Neural progenitor cell (in vitro differentiated cells): Measurements from ENCODE around the gene MPND. TPM values are rescaled to one million over a fixed set of nuclear protein-coding genes. Genes with fewer than 3 reads are reported as not detected.
A peak's percentile ranks its signal among the peaks of the same experiment; 100 is the strongest.

Experiments used
- DNase-seq: peaks from one replicate; pipeline ENCODE4 v3.0.0-alpha.2; 2016; ENCODE audit warnings: low spot score
- H2AFZ ChIP-seq: fragments of 200-600 bp; sonication (generic); replicated peaks from 2 replicates; pipeline ENCODE4 v1.6.1; 2016; ENCODE audit warnings: antibody characterized with exemption
- H3F3A ChIP-seq: fragments of 200-600 bp; sonication (generic); 2 replicates; pipeline ENCODE4 v1.6.1; 2016; ENCODE audit warnings: antibody characterized with exemption, low read depth
- H3K27ac ChIP-seq: fragments of 200-600 bp; sonication (generic); 2 replicates; pipeline ENCODE4 v1.5.1; 2016; ENCODE audit warnings: mild to moderate bottlenecking
- H3K27me3 ChIP-seq: fragments of 200-600 bp; sonication (generic); 2 replicates; pipeline ENCODE4 v1.6.1; 2016; ENCODE audit warnings: mild to moderate bottlenecking, moderate library complexity
- H3K36me3 ChIP-seq: fragments of 200-600 bp; sonication (generic); 2 replicates; pipeline ENCODE4 v1.5.1; 2016
- H3K4me1 ChIP-seq: fragments of 200-600 bp; sonication (generic); 2 replicates; pipeline ENCODE4 v1.6.1; 2016; ENCODE audit warnings: mixed run types
- H3K4me2 ChIP-seq: fragments of 200-600 bp; sonication (generic); 2 replicates; pipeline ENCODE4 v1.6.1; 2016
- H3K4me3 ChIP-seq: fragments of 200-600 bp; sonication (generic); 2 replicates; pipeline ENCODE4 v1.5.1; 2016
- H3K79me2 ChIP-seq: fragments of 200-600 bp; sonication (generic); 2 replicates; pipeline ENCODE4 v1.6.1; 2016; ENCODE audit warnings: low read depth
- H3K9ac ChIP-seq: fragments of 200-600 bp; sonication (generic); 2 replicates; pipeline ENCODE4 v1.6.1; 2016
- H3K9me3 ChIP-seq: fragments of 200-600 bp; sonication (generic); 2 replicates; pipeline ENCODE4 v1.5.1; 2016; ENCODE audit warnings: low read depth
- H4K20me1 ChIP-seq: fragments of 200-600 bp; sonication (generic); 2 replicates; pipeline ENCODE4 v1.6.1; 2016; ENCODE audit warnings: low read depth
- H3K27ac Mint-ChIP-seq: 3 replicates; pipeline ENCODE4 v1.8.0; 2021; ENCODE audit warnings: mixed read lengths
- H3K27me3 Mint-ChIP-seq: 2 replicates; pipeline ENCODE4 v1.8.0; 2022; ENCODE audit warnings: low read depth, mild to moderate bottlenecking, inconsistent platforms, moderate library complexity, mixed read lengths; ENCODE audit not compliant: insufficient read depth
- H3K36me3 Mint-ChIP-seq: 3 replicates; pipeline ENCODE4 v1.8.0; 2021; ENCODE audit warnings: mixed read lengths
- H3K4me1 Mint-ChIP-seq: 3 replicates; pipeline ENCODE4 v1.8.0; 2021; ENCODE audit warnings: mixed read lengths
- H3K4me3 Mint-ChIP-seq: 3 replicates; pipeline ENCODE4 v1.8.0; 2021; ENCODE audit warnings: mild to moderate bottlenecking, moderate library complexity, mixed read lengths
- H3K9me3 Mint-ChIP-seq: 3 replicates; pipeline ENCODE4 v1.8.0; 2020; ENCODE audit warnings: mixed read lengths
- EZH2 ChIP-seq: fragments of 200-600 bp; sonication (generic); IDR thresholded peaks from 2 replicates; pipeline ENCODE4 v1.6.1; 2017; ENCODE audit warnings: antibody characterized with exemption, mild to moderate bottlenecking, moderate library complexity
- EZH2phosphoT487 ChIP-seq: fragments of 200-600 bp; sonication (generic); IDR thresholded peaks from 2 replicates; pipeline ENCODE4 v1.6.1; 2017; ENCODE audit warnings: antibody characterized with exemption
- total RNA-seq: library from RNA; depleted of rRNA; stranded (reverse); fragments of >200 nt; gene quantifications from 2 replicates; pipeline ENCODE4 v1.2.3, GENCODE V29; 2015; ENCODE audit warnings: low replicate concordance
- TF ChIP-seq, protein P1 (sequence below): fragments of 200-600 bp; sonication (generic); IDR thresholded peaks from 2 replicates; pipeline ENCODE4 v1.5.1; 2017; ENCODE audit warnings: antibody characterized with exemption, mild to moderate bottlenecking

MPND gene
- total RNA-seq, 1 donor from 2014 or later, result 10.6 TPM

DNA sequence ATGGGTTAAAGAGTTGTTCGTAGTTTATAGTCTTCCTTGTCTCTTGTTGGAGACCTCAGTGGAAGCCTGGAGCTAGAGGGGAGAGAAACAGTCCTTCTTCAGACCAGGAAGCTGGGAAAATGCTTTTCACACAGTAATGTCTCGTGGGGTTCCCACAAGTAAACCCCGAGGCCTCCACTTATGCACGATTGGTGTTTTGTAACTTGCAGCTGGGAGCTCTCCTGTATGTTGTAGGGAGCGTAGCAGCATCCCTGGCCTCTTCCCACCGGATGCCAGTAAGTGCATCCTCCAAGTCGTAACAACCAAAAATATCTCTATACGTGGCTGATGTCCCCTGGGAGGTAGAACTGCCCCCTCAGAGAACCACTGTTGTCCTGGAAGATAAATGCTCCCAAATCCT, 62.6 kb downstream of the MPND start:
- H3K27me3 ChIP-seq, result no peaks in the 10 kb centered on the region
- peaks cover 35% of the 10 kb centered on the region for H3K4me1 Mint-ChIP-seq
- H3K79me2 ChIP-seq, result peaks cover 85% of the 10 kb centered on the region
- no peak overlapping the region for H3K27ac Mint-ChIP-seq
- peaks cover 79% of the 10 kb centered on the region for H4K20me1 ChIP-seq
- no peak overlapping the region for H3K4me3 ChIP-seq
- H3K4me1 ChIP-seq, result peaks cover 29% of the 10 kb centered on the region
- no peak for TF ChIP-seq EZH2phosphoT487
- no peak for TF ChIP-seq EZH2
- TF ChIP-seq, protein P1, sequence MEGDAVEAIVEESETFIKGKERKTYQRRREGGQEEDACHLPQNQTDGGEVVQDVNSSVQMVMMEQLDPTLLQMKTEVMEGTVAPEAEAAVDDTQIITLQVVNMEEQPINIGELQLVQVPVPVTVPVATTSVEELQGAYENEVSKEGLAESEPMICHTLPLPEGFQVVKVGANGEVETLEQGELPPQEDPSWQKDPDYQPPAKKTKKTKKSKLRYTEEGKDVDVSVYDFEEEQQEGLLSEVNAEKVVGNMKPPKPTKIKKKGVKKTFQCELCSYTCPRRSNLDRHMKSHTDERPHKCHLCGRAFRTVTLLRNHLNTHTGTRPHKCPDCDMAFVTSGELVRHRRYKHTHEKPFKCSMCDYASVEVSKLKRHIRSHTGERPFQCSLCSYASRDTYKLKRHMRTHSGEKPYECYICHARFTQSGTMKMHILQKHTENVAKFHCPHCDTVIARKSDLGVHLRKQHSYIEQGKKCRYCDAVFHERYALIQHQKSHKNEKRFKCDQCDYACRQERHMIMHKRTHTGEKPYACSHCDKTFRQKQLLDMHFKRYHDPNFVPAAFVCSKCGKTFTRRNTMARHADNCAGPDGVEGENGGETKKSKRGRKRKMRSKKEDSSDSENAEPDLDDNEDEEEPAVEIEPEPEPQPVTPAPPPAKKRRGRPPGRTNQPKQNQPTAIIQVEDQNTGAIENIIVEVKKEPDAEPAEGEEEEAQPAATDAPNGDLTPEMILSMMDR, result no peak
- H3K9me3 Mint-ChIP-seq, result no peaks in the 10 kb centered on the region
- H3K9ac ChIP-seq, result no peak overlapping the region
- H2AFZ ChIP-seq, result no peak overlapping the region
- DNase-seq, result no peak
- peaks cover 32% of the 10 kb centered on the region for H3K36me3 Mint-ChIP-seq
- peak overlapping the region; percentile 31 for H3K4me3 Mint-ChIP-seq
- peaks cover 2% of the 10 kb centered on the region for H3K27me3 Mint-ChIP-seq
- H3K4me2 ChIP-seq, result no peak overlapping the region
- H3K9me3 ChIP-seq, result no peaks in the 10 kb centered on the region
- H3K36me3 ChIP-seq, result no peaks in the 10 kb centered on the region
- peaks cover 54% of the 10 kb centered on the region for H3F3A ChIP-seq
- H3K27ac ChIP-seq, result no peak overlapping the region

DNA sequence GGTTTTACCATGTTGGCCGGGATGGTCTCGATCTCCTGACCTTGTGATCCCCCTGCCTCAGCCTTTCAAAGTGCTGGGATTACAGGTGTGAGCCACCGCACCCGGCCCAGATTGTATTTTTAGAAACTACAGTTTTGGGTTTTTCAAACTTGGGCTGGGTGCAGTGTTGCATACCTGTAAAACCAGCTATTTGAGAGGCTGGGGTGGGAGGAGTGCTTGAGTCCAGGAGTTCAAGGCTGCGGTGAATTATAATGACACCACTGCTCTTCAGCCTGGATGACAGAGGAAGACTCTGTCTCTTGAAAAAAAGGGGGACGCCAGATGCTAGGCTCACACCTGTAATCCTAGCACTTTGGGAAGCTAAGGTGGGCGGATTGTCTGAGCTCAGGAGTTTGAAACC, 63.3 kb downstream of the MPND start:
- H3K4me1 Mint-ChIP-seq, result peaks cover 34% of the 10 kb centered on the region
- peaks cover 2% of the 10 kb centered on the region for H3K27me3 Mint-ChIP-seq

DNA sequence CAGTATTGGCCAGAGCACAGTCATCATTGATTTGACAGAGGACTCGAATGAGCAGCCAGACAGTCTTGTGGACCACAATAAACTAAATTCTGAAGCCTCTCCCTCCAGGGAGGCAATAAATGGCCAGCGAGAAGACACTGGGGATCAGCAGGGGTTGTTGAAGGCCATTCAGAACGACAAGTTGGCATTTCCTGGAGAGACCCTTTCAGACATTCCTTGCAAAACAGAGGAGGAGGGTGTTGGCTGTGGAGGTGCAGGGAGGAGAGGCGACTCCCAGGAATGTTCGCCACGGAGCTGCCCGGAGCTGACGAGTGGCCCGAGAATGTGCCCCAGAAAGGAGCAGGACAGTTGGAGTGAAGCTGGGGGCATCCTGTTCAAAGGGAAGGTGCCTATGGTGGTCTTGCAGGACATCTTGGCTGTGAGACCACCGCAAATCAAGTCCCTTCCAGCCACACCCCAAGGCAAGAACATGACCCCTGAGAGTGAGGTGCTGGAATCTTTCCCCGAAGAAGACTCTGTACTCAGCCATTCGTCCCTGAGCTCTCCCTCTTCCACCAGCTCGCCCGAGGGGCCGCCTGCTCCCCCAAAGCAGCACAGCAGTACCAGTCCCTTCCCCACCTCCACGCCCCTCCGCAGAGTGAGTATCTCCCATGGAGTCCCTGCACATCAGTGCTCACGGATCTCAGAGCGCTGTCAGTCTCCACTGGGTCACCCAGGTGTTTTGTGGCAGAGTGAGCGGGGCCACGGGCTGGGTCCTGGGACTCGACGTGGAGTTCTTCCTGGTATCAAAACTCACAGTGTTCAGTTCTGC, 66.0 kb downstream of the MPND start:
- Histone ChIP-seq H2AFZ (no peak overlapping the region), H3F3A (peaks cover 68% of the 10 kb centered on the region), H4K20me1 (peaks cover 93% of the 10 kb centered on the region), H3K4me1 (peaks cover 25% of the 10 kb centered on the region), H3K27ac (no peak overlapping the region), H3K9me3 (no peaks in the 10 kb centered on the region), H3K27me3 (no peaks in the 10 kb centered on the region), H3K36me3 (no peaks in the 10 kb centered on the region), H3K79me2 (peaks cover 99% of the 10 kb centered on the region), H3K4me2 (no peak overlapping the region), H3K9ac (no peak overlapping the region), H3K4me3 (no peak overlapping the region)
- Mint-ChIP-seq H3K4me3 (no peak overlapping the region), H3K9me3 (no peaks in the 10 kb centered on the region), H3K27me3 (peaks cover 2% of the 10 kb centered on the region), H3K36me3 (peaks cover 39% of the 10 kb centered on the region), H3K4me1 (peaks cover 28% of the 10 kb centered on the region), H3K27ac (no peak overlapping the region)
- DNase-seq, result no peak
- TF ChIP-seq, protein P1, result no peak
- no peak for TF ChIP-seq EZH2
- no peak for TF ChIP-seq EZH2phosphoT487

More for the DNA sequence above, 63.3 kb downstream of the MPND start:
- no peak overlapping the region for H3K27ac ChIP-seq
- no peak overlapping the region for H3K4me3 ChIP-seq
- Mint-ChIP-seq H3K27ac (no peak overlapping the region), H3K36me3 (peaks cover 32% of the 10 kb centered on the region), H3K4me3 (no peak overlapping the region), H3K9me3 (no peaks in the 10 kb centered on the region)
- H3K4me1 ChIP-seq, result peaks cover 28% of the 10 kb centered on the region
- no peak for DNase-seq
- no peaks in the 10 kb centered on the region for H3K36me3 ChIP-seq
- H2AFZ ChIP-seq, result no peak overlapping the region
- H3K27me3 ChIP-seq, result no peaks in the 10 kb centered on the region
- H3K9ac ChIP-seq, result no peak overlapping the region
- H4K20me1 ChIP-seq, result peaks cover 81% of the 10 kb centered on the region
- no peaks in the 10 kb centered on the region for H3K9me3 ChIP-seq
- TF ChIP-seq, protein P1, result no peak
- no peak for TF ChIP-seq EZH2
- no peak overlapping the region for H3K4me2 ChIP-seq
- H3K79me2 ChIP-seq, result peaks cover 91% of the 10 kb centered on the region
- peaks cover 48% of the 10 kb centered on the region for H3F3A ChIP-seq

Other genes starting within 250 kb of the MPND start
- gene MAP2K2, start 219.4 kb upstream of the MPND start, total RNA-seq, result 69.7 and 176 TPM in 2 replicates
- 0.06 TPM in 1 of 2 replicates, not detected in the other for gene CREB3L3, start 189.9 kb upstream of the MPND start, total RNA-seq
- gene SIRT6, start 161.0 kb upstream of the MPND start, total RNA-seq, result 20.1 and 27.6 TPM in 2 replicates
- 0.15 and 2.3 TPM in 2 replicates for gene ANKRD24, start 160.9 kb upstream of the MPND start, total RNA-seq
- gene EBI3, start 114.0 kb upstream of the MPND start, total RNA-seq, result not detected in 2 replicates
- gene YJU2, start 96.5 kb upstream of the MPND start, total RNA-seq, result 8.7 and 17.5 TPM in 2 replicates
- gene SHD, start 64.3 kb upstream of the MPND start, total RNA-seq, result 0.34 TPM in 1 of 2 replicates, not detected in the other
- gene TMIGD2, start 41.2 kb upstream of the MPND start, total RNA-seq, result 0.19 and 1.3 TPM in 2 replicates
- 48.3 and 104 TPM in 2 replicates for gene FSD1, start 39.0 kb upstream of the MPND start, total RNA-seq
- 5.7 and 6.8 TPM in 2 replicates for gene STAP2, start 4.7 kb upstream of the MPND start, total RNA-seq
- gene SH3GL1, start 57.0 kb downstream of the MPND start, total RNA-seq, result 25.3 and 87.0 TPM in 2 replicates
- gene CHAF1A, start 59.1 kb downstream of the MPND start, total RNA-seq, result 37.5 and 82.1 TPM in 2 replicates
- 24.9 and 42.7 TPM in 2 replicates for gene UBXN6, start 114.2 kb downstream of the MPND start, total RNA-seq
- 36.0 and 166 TPM in 2 replicates for gene HDGFL2, start 128.7 kb downstream of the MPND start, total RNA-seq
- gene PLIN4, start 174.9 kb downstream of the MPND start, total RNA-seq, result 0.15 TPM in 1 of 2 replicates, not detected in the other
- gene PLIN5, start 191.7 kb downstream of the MPND start, total RNA-seq, result 1.2 and 5.1 TPM in 2 replicates
- gene LRG1, start 196.5 kb downstream of the MPND start, total RNA-seq, result 0.19 TPM in 1 of 2 replicates, not detected in the other
- 22.6 and 82.3 TPM in 2 replicates for gene SEMA6B, start 216.1 kb downstream of the MPND start, total RNA-seq